OCI-LY1 (cell line): Measurements from ENCODE around the gene GRM7.

ENCODE experiments used
- H2AFZ ChIP-seq: fragments of 200-600 bp; sonication (generic), shearing (Covaris generic); 2 replicates; pipeline ENCODE4 v1.6.0; 2014; ENCODE audit warnings: antibody characterized with exemption, mild to moderate bottlenecking, low read length
- H3F3A ChIP-seq: fragments of 200-600 bp; sonication (generic), shearing (Covaris generic); 2 replicates; pipeline ENCODE4 v1.6.0; 2014; ENCODE audit warnings: mild to moderate bottlenecking, antibody characterized with exemption, low read length, moderate library complexity; ENCODE audit not compliant: insufficient read depth
- H3K27ac ChIP-seq: fragments of 200-600 bp; sonication (generic); 2 replicates; pipeline ENCODE4 v1.5.1; 2014; ENCODE audit warnings: low read length, mixed run types, mild to moderate bottlenecking, low read depth; ENCODE audit not compliant: poor library complexity, severe bottlenecking
- H3K27me3 ChIP-seq: fragments of 200-600 bp; sonication (generic); 2 replicates; pipeline ENCODE4 v1.6.0; 2014; ENCODE audit warnings: antibody characterized with exemption, mild to moderate bottlenecking, low read length, moderate library complexity; ENCODE audit not compliant: insufficient read depth
- H3K36me3 ChIP-seq: fragments of 200-600 bp; sonication (generic); 2 replicates; pipeline ENCODE4 v1.6.1; 2014; ENCODE audit warnings: mild to moderate bottlenecking, antibody characterized with exemption, low read length, moderate library complexity, mixed read lengths; ENCODE audit not compliant: insufficient read depth
- H3K4me1 ChIP-seq: fragments of 200-600 bp; sonication (generic); 2 replicates; pipeline ENCODE4 v1.5.1; 2014; ENCODE audit warnings: mild to moderate bottlenecking, low read length, moderate library complexity; ENCODE audit not compliant: insufficient read depth, severe bottlenecking
- H3K4me2 ChIP-seq: fragments of 200-600 bp; sonication (generic), shearing (Covaris generic); 2 replicates; pipeline ENCODE4 v1.6.1; 2014; ENCODE audit warnings: low read length
- H3K4me3 ChIP-seq: fragments of 200-600 bp; sonication (generic); 2 replicates; pipeline ENCODE4 v1.5.1; 2014; ENCODE audit warnings: low read length, low read depth, mild to moderate bottlenecking, mixed read lengths; ENCODE audit not compliant: poor library complexity, severe bottlenecking
- H3K79me2 ChIP-seq: fragments of 200-600 bp; shearing (Covaris generic); 2 replicates; pipeline ENCODE4 v1.6.1; 2016; ENCODE audit warnings: mixed run types, low read length, mixed read lengths; ENCODE audit not compliant: insufficient read depth
- H3K9ac ChIP-seq: fragments of 200-600 bp; sonication (generic), shearing (Covaris generic); 2 replicates; pipeline ENCODE4 v1.6.1; 2014; ENCODE audit warnings: mild to moderate bottlenecking, low read length, mixed read lengths
- H3K9me2 ChIP-seq: fragments of 200-600 bp; sonication (generic), shearing (Covaris generic); 2 replicates; pipeline ENCODE4 v1.6.1; 2014; ENCODE audit warnings: low read depth, mild to moderate bottlenecking, low read length, mixed read lengths
- H3K9me3 ChIP-seq: fragments of 200-600 bp; shearing (Covaris generic); 2 replicates; pipeline ENCODE4 v1.6.1; 2014; ENCODE audit warnings: low read length, mixed read lengths
- H4K20me1 ChIP-seq: fragments of 200-600 bp; sonication (generic), shearing (Covaris generic); 2 replicates; pipeline ENCODE4 v1.6.0; 2016; ENCODE audit warnings: mild to moderate bottlenecking, low read length; ENCODE audit not compliant: insufficient read depth
- EZH2 ChIP-seq: fragments of 200-600 bp; sonication (generic), shearing (Covaris generic); IDR thresholded peaks from 2 replicates; pipeline ENCODE4 v1.8.0; 2017; ENCODE audit warnings: borderline replicate concordance, mixed run types, mild to moderate bottlenecking, antibody characterized with exemption, low read length, moderate library complexity, mixed read lengths
- TF ChIP-seq, protein P1 (sequence below): fragments of 200-600 bp; sonication (generic), shearing (Covaris generic); IDR thresholded peaks from 2 replicates; pipeline ENCODE4 v1.5.1; 2017; ENCODE audit warnings: mild to moderate bottlenecking, antibody characterized with exemption, low read length, moderate library complexity, mixed read lengths

The GRM7 gene

GRCh38 chr3:7630351-7630911 is 769.5 kb downstream of the GRM7 start:
- Histone ChIP-seq H3K4me1 (no peaks in the 10 kb centered on the region), H3K79me2 (no peaks in the 10 kb centered on the region), H3K4me2 (no peak overlapping the region), H2AFZ (no peak overlapping the region), H3K9me3 (no peaks in the 10 kb centered on the region), H3K36me3 (no peaks in the 10 kb centered on the region), H4K20me1 (no peaks in the 10 kb centered on the region), H3F3A (no peaks in the 10 kb centered on the region), H3K9ac (no peak overlapping the region), H3K27me3 (no peaks in the 10 kb centered on the region; the same call in 1 of the 2 replicates), H3K9me2 (no peaks in the 10 kb centered on the region), H3K27ac (no peak overlapping the region), H3K4me3 (no peak overlapping the region)
- TF ChIP-seq, protein P1, sequence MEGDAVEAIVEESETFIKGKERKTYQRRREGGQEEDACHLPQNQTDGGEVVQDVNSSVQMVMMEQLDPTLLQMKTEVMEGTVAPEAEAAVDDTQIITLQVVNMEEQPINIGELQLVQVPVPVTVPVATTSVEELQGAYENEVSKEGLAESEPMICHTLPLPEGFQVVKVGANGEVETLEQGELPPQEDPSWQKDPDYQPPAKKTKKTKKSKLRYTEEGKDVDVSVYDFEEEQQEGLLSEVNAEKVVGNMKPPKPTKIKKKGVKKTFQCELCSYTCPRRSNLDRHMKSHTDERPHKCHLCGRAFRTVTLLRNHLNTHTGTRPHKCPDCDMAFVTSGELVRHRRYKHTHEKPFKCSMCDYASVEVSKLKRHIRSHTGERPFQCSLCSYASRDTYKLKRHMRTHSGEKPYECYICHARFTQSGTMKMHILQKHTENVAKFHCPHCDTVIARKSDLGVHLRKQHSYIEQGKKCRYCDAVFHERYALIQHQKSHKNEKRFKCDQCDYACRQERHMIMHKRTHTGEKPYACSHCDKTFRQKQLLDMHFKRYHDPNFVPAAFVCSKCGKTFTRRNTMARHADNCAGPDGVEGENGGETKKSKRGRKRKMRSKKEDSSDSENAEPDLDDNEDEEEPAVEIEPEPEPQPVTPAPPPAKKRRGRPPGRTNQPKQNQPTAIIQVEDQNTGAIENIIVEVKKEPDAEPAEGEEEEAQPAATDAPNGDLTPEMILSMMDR, result no peak

GRCh38 chr3:7630925-7631324 is 770.0 kb downstream of the GRM7 start:
- no peaks in the 10 kb centered on the region for H4K20me1 ChIP-seq
- H3K79me2 ChIP-seq, result no peaks in the 10 kb centered on the region
- H3K27me3 ChIP-seq, result no peaks in the 10 kb centered on the region; the same call in 1 of the 2 replicates
- no peak overlapping the region for H3K9ac ChIP-seq
- no peaks in the 10 kb centered on the region for H3K36me3 ChIP-seq
- H3K4me1 ChIP-seq, result no peaks in the 10 kb centered on the region
- no peaks in the 10 kb centered on the region for H3K9me3 ChIP-seq
- H3K27ac ChIP-seq, result no peak overlapping the region
- no peak overlapping the region for H3K4me2 ChIP-seq
- TF ChIP-seq, protein P1, result no peak
- no peak for TF ChIP-seq EZH2
- H2AFZ ChIP-seq, result no peak overlapping the region
- no peak overlapping the region for H3K4me3 ChIP-seq
- no peaks in the 10 kb centered on the region for H3K9me2 ChIP-seq
- H3F3A ChIP-seq, result no peaks in the 10 kb centered on the region

GRCh38 chr3:7632305-7632704 is 771.4 kb downstream of the GRM7 start:
- no peak for TF ChIP-seq EZH2
- TF ChIP-seq, protein P1, result no peak
- H2AFZ ChIP-seq, result no peak overlapping the region
- no peaks in the 10 kb centered on the region for H3K4me1 ChIP-seq

More at GRCh38 chr3:7632305-7632704, 771.4 kb downstream of the GRM7 start:
- H3K27ac ChIP-seq, result no peak overlapping the region
- no peaks in the 10 kb centered on the region; the same call in 1 of the 2 replicates for H3K27me3 ChIP-seq
- no peak overlapping the region for H3K4me3 ChIP-seq
- H3K4me2 ChIP-seq, result no peak overlapping the region
- H3K9me2 ChIP-seq, result no peaks in the 10 kb centered on the region
- no peaks in the 10 kb centered on the region for H3K36me3 ChIP-seq
- no peaks in the 10 kb centered on the region for H3F3A ChIP-seq
- no peaks in the 10 kb centered on the region for H4K20me1 ChIP-seq
- no peaks in the 10 kb centered on the region for H3K79me2 ChIP-seq
- H3K9ac ChIP-seq, result no peak overlapping the region
- H3K9me3 ChIP-seq, result no peaks in the 10 kb centered on the region
